Testis (tissue), 3 donors: ENCODE measurements around the gene CCDC97. TPM values are rescaled to one million over a fixed set of nuclear protein-coding genes. Genes with fewer than 3 reads are reported as not detected.

Experiments
- DNase-seq: peaks from one replicate; pipeline ENCODE4 v3.0.0-alpha.2; 2019
- H3K27ac ChIP-seq, 2 donors: fragments of 200-600 bp; sonication (generic); one replicate each; pipeline ENCODE4 v1.5.1; 2019
- H3K27me3 ChIP-seq: fragments of 200-600 bp; sonication (generic); one replicate; pipeline ENCODE4 v1.5.1; 2019
- H3K36me3 ChIP-seq: fragments of 200-600 bp; sonication (generic); one replicate; pipeline ENCODE4 v1.5.1; 2017; ENCODE audit warnings: low read depth; ENCODE audit errors: missing control alignments
- H3K4me1 ChIP-seq: fragments of 200-600 bp; sonication (generic); one replicate; pipeline ENCODE4 v1.5.1; 2019
- H3K4me3 ChIP-seq, 2 donors: fragments of 200-600 bp; sonication (generic); one replicate each; pipeline ENCODE4 v1.5.1; 2017 to 2019
- H3K9me3 ChIP-seq: fragments of 200-600 bp; sonication (generic); one replicate; pipeline ENCODE4 v1.5.1; 2017
- CTCF ChIP-seq, 3 experiments: fragments of 450-650 bp in 2 of 3; fragments of 200-600 bp in 1 of 3; sonication (generic) in 1 of 3; IDR thresholded peaks; one replicate each; pipeline ENCODE4 v1.5.1; 2016 to 2019; ENCODE audit warnings: antibody characterized with exemption in 3 of 3, mild to moderate bottlenecking in 2 of 3, moderate library complexity in 1 of 3
- POLR2A ChIP-seq: fragments of 450-650 bp; IDR thresholded peaks from one replicate; pipeline ENCODE4 v1.6.1; 2017; ENCODE audit warnings: antibody characterized with exemption, mild to moderate bottlenecking, moderate library complexity
- WGBS, 2 donors: methylation state at CpG; one replicate each; pipeline ENCODE4 v1.1.5; 2018; 5-methylcytosine and 5-hydroxymethylcytosine counted together
- intact Hi-C: fragments of 100-400 bp; cut with DNase I; formaldehyde crosslinking; loops from one replicate; pipeline ENCODE4 v1.15.1; 2023; ENCODE audit warnings: low total_unique reads
- polyA plus RNA-seq: library from polyadenylated mRNA; stranded (reverse); fragments of 350-450 nt; fragmentation: Illumina TruSeq; extraction: RNeasy Lipid Tissue Mini Kit (QIAGEN cat#74804); gene quantifications from one replicate; pipeline ENCODE4 v1.2.3, GENCODE V29; 2014; ENCODE audit warnings: low read depth, low replicate concordance; ENCODE audit not compliant: insufficient read depth
- total RNA-seq, 2 donors: library from RNA; depleted of rRNA; stranded (reverse); fragments of >200 nt; gene quantifications; one replicate each; pipeline ENCODE4 v1.2.3, GENCODE V29; 2016

CCDC97 gene
- total and polyA plus RNA-seq, 3 donors from 2014 or later = 36.2 to 57.8 (median 40.2) TPM

GRCh38 chr19:41352279-41352608 is 42.3 kb downstream of the CCDC97 start:
- intact Hi-C loops = no loop called here
- no peak for TF ChIP-seq CTCF (IDR thresholded peaks at IDR 0.05)
- no peak for TF ChIP-seq POLR2A
- DNase-seq = no peak
- Histone ChIP-seq H3K9me3 (no peaks in the 10 kb centered on the region), H3K4me3 (peak overlapping the region; percentile 68 to 69), H3K27me3 (no peaks in the 10 kb centered on the region), H3K36me3 (no peaks in the 10 kb centered on the region), H3K4me1 (peaks cover 8% of the 10 kb centered on the region), H3K27ac (peak overlapping the region; percentile 52 to 91)
- WGBS, 2 donors = 1 to 3% methylated on average over 12 of the region's 12 CpGs

GRCh38 chr19:41352609-41353465 is 42.9 kb downstream of the CCDC97 start:
- Histone ChIP-seq H3K27ac (peak overlapping the region; percentile 52 to 91), H3K27me3 (no peaks in the 10 kb centered on the region), H3K36me3 (no peaks in the 10 kb centered on the region), H3K4me1 (peaks cover 8% of the 10 kb centered on the region), H3K4me3 (peak overlapping the region; percentile 68 to 69), H3K9me3 (no peaks in the 10 kb centered on the region)
- intact Hi-C loops = no loop called here
- 1 to 2% methylated on average over 27 to 60 of the region's 71 CpGs for WGBS, 2 donors
- DNase-seq = peak; percentile 56
- TF ChIP-seq CTCF (IDR thresholded peaks at IDR 0.05) (peak in 2 of 3 experiments; percentile 14 to 26), POLR2A (no peak)

- Histone ChIP-seq H3K4me1 (peaks cover 8% of the 10 kb centered on the region), H3K27me3 (no peaks in the 10 kb centered on the region)
- intact Hi-C loops = no loop called here
Observed at GRCh38 chr19:41353466-41354342, 43.7 kb downstream of the CCDC97 start, which contains the start of gene TGFB1. TGFB1 (minus strand) TSS chr19:41353922; CDS start chr19:41353044, 878 bp downstream.

GRCh38 chr19:41354343-41354953 is 44.5 kb downstream of the CCDC97 start:
- H3K4me1 ChIP-seq = peaks cover 8% of the 10 kb centered on the region
- peak overlapping the region in 1 of 2 donors; percentile 69 for H3K4me3 ChIP-seq
- no peaks in the 10 kb centered on the region for H3K36me3 ChIP-seq
- H3K27me3 ChIP-seq = no peaks in the 10 kb centered on the region
- TF ChIP-seq CTCF (IDR thresholded peaks at IDR 0.05) (no peak), POLR2A (no peak)
- intact Hi-C loops = no loop called here
- peak overlapping the region; percentile 52 to 91 for H3K27ac ChIP-seq
- H3K9me3 ChIP-seq = no peaks in the 10 kb centered on the region
- 64 to 87% methylated on average over 14 to 23 of the region's 23 CpGs for WGBS, 2 donors
- no peak for DNase-seq

More at GRCh38 chr19:41353466-41354342, 43.7 kb downstream of the CCDC97 start, which contains the start of gene TGFB1:
- Histone ChIP-seq H3K9me3 (no peaks in the 10 kb centered on the region), H3K27ac (peak within 1 kb of the TSS; percentile 52 to 91), H3K36me3 (no peaks in the 10 kb centered on the region), H3K4me3 (peak within 1 kb of the TSS; percentile 68 to 69)
- no peak for TF ChIP-seq POLR2A
- peak; percentile 48 to 87 (median 81) for TF ChIP-seq CTCF (IDR thresholded peaks at IDR 0.05)
- peak; percentile 83 for DNase-seq
- WGBS, 2 donors = 0 to 1% methylated on average over 18 to 76 of the region's 78 CpGs
